Medulla oblongata (tissue), 1 donor: Measurements from ENCODE around the gene MXRA8.

Experiments
- DNase-seq: peaks from one replicate; pipeline ENCODE4 v3.0.0-alpha.2; 2015; ENCODE audit errors: extremely low spot score

Gene MXRA8

GRCh38 chr1:1307261-1307922 is 51.0 kb downstream of the MXRA8 start:
- no peak for DNase-seq

DNA sequence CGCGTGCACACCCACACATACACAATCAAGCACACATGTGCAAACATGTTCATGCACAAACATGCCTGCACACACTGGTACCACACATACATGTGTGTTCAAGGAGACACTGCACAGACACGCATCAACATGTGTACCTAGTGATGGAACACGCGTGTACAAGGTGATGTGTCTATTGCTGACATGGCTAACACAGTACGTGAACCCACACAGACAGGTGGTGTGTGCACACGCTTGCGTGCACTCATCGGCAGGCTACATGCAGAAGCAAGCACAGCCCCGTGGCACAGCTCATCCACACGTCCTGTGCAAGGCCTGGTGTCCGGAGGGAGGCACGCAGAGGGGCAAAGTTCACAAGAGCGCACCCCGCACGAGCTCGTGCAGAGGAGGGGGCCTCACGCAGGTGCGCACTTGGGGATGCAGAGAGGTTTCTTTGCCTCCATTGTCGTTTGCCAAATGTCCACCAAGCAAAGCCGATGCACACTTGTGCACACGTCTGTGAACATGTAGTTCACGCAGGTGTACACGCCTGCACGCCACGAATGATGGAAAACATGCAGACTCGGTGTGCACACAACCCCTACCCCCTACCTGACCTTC is 51.6 kb downstream of the MXRA8 start:
- DNase-seq = no peak

GRCh38 chr1:1306070-1306660 is 52.2 kb downstream of the MXRA8 start:
- DNase-seq = no peak

DNA sequence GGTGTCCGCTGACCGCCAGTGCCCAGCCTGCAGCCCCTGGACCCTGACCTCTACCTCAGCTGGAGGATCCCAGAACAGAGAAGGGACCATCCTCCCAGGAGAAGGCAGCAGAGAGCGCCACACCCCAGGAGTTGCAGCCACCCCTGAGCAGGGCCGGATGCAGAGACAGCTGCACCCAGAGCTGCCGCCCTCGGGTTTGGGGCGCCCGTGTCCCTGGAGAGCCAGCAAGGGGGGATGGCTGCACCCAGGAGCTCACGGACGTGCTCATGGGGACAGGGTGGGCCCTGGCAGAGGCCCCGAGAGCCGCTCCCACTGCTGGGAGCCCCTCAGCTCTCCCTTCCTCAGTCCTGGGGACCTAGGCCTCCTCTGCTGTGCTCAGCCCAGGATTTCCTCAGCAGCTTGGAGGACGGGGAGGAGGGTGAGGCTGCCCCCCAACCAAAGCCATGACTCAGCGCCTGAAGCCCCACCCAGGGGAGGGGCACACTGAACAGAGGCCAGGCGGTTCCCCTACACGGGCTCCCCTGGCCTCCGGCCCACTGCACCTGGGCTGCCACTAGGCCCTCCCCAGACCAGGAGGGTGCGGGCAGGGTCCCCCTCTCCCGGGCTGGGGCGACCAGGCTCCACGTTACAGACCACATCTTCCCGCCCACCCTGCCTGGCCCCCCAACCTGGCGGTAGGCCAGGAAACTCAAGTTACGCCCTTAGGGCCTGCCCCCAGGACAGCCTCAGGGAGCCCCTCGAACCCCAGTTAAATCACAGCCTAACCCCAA is 52.9 kb downstream of the MXRA8 start:
- DNase-seq = peak; percentile 49

GRCh38 chr1:1304331-1305299 is 53.7 kb downstream of the MXRA8 start:
- DNase-seq = peak; percentile 96

- DNase-seq = no peak
Observed at GRCh38 chr1:1303736-1304135, 54.6 kb downstream of the MXRA8 start.

DNA sequence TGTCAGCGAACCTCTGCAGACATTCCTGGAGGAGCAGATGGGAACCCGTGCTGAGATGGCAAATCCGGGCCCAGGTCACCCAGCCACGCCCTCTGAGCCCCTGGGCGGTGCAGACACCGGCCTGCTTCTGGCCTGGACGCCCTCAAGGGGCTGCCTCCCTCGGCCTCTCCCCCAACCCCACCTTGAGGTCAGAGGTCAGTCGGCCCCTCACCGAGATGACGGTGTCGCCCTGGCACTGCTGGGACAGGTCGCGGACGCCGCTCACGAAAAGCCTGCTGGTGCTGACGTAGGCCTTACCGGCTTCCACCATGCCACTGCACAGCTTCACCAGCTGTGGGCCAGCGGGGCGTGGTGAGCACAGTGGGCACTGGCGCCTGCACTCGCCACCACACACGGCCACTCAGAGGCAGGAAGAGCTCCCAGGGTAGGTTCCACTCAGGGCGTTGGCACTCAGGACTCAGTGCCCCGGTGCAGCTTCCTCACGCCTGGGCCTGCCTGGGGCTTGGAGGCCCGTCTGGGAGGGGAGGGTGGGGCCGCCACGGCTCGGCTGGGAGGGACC is 55.3 kb downstream of the MXRA8 start:
- DNase-seq = no peak
